HG02884 (cell line): Measurements from ENCODE around the gene C9orf40.

Experiments
- ATAC-seq: cut with Tn5 transposase; IDR thresholded peaks from one replicate; pipeline ENCODE4 v1.9.1; 2021; ENCODE audit warnings: mild to moderate bottlenecking, moderate library complexity; ENCODE audit not compliant: unreplicated experiment

Gene C9orf40

DNA sequence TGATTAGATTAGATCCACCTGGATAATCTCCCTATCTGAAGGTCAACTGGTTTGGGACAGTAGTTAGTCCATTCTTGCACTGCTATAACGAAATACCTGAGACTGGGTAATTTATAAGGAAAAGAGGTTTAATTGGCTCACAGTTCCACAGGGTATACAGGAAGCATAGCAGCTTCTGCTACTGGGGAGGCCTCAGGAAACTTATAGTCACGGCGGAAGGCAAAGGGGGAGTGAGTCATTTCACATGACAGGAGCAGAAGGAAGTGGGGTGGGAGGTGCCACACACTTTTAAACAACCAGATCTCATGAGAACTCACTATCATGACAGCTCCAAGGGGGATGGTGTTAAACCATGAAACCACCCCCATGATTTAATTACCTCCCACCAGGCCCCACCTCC is 9.9 kb downstream of the C9orf40 start:
- ATAC-seq: no peak

- no peak for ATAC-seq
These were observed 12.1 kb downstream of the C9orf40 start for GRCh38 chr9:74940600-74940999.

GRCh38 chr9:74935008-74935407 is 17.7 kb downstream of the C9orf40 start:
- no peak for ATAC-seq

DNA sequence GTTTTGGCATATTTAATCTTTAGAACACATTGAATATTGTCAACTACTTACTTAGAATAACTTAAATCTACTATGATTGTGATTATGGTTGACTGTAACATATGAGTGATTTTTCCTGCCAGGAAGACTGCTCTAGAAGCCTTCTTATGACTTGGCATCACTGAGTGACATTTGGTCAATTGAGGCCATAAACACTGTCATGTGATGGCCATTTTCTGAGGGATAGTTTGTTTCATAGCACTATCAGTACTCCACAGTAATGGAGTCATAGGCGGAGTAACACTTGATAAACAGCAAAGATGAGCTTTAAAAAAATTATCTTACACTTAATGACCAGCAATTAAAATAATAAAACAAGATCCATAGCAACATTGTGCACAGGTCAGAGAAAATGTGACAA is 31.0 kb downstream of the C9orf40 start:
- no peak for ATAC-seq

GRCh38 chr9:74920944-74921626 is 31.6 kb downstream of the C9orf40 start:
- ATAC-seq: no peak

DNA sequence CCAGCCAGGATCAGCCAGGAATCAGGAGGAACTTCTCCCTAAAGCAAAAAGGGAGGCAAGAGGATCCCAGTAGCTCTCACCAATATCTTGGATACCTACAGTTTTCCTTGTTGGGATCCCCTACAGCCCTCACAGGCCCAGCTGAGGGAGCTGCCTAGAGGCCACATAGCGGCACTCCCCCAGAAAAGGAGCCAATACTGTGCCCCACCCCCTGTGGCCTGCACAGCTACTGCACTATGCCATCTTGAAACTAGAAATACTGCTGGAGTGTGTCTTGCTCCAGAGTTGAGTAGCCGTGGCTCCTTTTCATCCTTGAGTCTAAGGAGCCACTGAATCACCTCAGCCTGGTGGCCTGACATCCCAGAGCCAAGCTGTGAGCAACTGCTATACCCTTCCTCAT is 42.7 kb downstream of the C9orf40 start:
- no peak for ATAC-seq

- no peak for ATAC-seq
These were observed 44.0 kb downstream of the C9orf40 start for GRCh38 chr9:74908665-74909064.

DNA sequence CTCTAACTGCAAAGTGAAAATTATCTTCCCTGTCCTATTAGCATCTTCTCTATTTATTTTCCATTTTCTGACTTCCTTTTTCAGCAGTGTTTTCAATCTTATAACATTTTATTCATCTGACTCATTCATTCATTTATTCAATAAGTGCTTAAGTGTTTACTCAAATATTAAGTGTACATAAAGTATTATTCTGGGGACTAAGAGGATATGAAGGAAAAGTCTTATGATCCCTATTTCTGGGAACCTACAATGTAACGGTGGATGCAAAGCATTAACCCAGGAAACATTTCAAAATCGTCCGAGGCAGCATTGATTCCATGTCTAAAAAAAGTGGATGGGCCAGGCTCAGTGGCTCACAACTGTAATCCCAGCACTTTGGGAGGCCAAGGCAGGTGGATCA is 45.6 kb downstream of the C9orf40 start:
- no peak for ATAC-seq

- ATAC-seq: no peak
These were observed 51.7 kb downstream of the C9orf40 start for GRCh38 chr9:74901001-74901400.
